Activated effector memory CD4-positive, alpha-beta T cell treated with Interleukin-2 at 50 U/mL for 16 hours (primary cell): ENCODE data around the gene CR1.
"Not testable (repeated sequence)": the region's sequence is repeated elsewhere in the genome, so short reads cannot be mapped to it uniquely, and the experiment has no call there.

Source experiments
- DNase-seq: peaks from one replicate; pipeline ENCODE4 v3.0.0-alpha.2; 2020

Gene CR1

DNA sequence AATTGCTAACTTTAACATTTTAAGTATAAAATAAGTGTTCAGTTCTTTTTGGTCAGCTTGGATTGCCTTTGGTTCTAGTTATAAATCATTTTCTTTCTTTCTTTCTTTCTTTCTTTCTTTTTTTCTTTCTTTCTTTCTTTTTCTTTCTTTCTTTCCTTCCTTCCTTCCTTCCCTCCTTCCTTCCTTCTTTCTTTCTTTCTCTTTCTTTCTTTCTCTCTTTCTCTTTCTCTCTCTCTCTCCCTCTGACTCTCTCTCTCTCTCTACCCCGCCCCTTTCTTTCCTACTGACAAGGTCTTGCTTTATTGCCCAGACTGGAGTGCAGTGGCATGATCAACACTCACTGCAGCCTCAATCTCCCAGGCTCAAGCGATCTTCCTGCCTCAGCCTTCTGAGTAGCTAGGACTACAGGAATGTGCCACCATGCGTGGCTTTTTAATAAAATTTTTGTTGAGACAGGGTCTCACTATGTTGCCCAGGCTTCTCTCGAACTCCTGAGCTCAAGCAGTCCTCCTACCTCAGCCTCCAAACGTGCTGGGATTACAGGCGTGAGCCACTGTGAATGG is 187.0 kb downstream of the CR1 start:
- DNase-seq, result not testable (repeated sequence)

DNA sequence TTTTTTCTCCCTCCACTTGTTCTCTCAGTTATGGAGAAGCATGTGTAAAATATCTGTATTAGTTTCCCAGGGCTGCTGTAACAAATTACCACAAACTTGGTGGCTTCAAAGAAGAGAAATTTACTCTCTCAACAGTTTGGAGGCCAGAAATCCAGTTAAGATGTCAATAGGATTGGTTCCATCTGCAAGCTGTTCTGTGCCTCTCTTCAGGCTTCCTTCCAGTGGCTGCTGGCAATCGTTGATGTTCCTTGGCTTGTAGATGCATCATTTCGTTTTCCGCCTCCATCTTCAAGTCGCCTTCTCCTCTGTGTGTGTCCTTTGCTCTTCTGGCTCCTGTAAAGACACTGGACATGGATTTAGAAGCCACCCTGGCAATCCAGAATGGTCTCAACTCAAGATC is 194.6 kb downstream of the CR1 start:
- DNase-seq, result not testable (repeated sequence)

DNA sequence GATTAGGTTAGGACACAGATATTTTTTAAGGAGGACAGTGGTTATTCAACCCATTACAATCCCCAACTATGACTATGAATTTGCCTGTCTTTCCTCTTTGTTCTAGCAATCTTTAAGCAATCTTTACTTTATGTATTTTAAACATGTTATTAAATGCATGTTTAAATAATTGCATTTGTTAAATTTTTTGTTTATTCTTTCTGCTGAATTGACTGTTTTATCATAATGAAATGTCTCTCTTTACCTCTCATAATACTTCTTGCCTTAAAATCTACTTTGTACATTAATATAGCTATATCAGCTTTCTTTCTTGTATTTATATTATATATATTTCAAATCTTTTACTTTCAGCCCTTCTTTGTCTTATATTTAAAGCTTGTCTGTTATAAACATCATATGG is 195.1 kb downstream of the CR1 start:
- DNase-seq, result no peak
